Activated CD8-positive, alpha-beta memory T cell treated with anti-CD3 and anti-CD28 coated beads, Interleukin-2, amount 50 U/mL, for 4 hours (primary cell): ENCODE measurements around the gene COG5.

ENCODE experiments used
- DNase-seq: peaks from one replicate; pipeline ENCODE4 v3.0.0-alpha.2; 2020

COG5 gene

GRCh38 chr7:107505362-107505761 is 58.4 kb downstream of the COG5 start:
- no peak for DNase-seq

GRCh38 chr7:107503687-107504086 is 60.0 kb downstream of the COG5 start:
- DNase-seq: no peak

- DNase-seq: no peak
These were observed 60.9 kb downstream of the COG5 start for GRCh38 chr7:107502797-107503196.

DNA sequence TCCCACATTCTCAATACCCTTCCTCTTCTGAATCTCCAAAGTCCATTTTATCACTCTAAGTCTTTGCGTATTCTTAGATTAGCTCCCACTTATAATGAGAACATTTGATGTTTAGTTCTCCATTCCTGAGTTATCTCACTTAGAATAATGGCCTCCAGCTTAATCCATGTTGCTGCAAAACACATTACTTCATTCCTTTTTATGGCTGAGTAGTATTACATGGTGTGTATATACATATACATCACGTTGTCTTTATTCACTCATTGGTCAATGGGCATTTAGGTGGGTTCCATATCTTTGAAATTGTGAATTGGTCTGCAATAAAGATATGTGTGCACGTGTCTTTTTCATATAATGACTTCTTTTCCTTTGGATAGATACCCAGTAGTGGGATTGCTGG is 61.6 kb downstream of the COG5 start:
- no peak for DNase-seq

- peak; percentile 26 for DNase-seq
These were observed 62.1 kb downstream of the COG5 start for GRCh38 chr7:107501593-107501992.

GRCh38 chr7:107499731-107500130 is 64.0 kb downstream of the COG5 start:
- DNase-seq: no peak

DNA sequence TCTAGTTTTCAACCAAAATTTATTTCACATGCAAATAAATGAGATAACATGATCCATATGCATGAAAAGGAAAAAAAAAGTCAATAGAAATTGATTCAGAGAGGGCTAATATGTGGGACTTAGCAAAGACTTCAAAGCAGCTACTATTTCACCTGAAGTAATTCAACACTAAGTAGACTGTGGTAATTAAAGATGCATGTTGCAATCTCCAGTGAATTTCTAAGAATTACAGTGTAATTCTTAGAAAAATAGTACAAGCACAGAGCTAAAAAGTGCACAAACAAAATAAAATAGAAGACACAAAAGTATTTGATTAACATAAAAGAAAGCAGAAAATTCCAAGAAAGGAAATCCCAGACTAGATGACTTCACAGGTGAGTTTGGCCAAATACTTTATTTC is 68.2 kb downstream of the COG5 start:
- no peak for DNase-seq

DNA sequence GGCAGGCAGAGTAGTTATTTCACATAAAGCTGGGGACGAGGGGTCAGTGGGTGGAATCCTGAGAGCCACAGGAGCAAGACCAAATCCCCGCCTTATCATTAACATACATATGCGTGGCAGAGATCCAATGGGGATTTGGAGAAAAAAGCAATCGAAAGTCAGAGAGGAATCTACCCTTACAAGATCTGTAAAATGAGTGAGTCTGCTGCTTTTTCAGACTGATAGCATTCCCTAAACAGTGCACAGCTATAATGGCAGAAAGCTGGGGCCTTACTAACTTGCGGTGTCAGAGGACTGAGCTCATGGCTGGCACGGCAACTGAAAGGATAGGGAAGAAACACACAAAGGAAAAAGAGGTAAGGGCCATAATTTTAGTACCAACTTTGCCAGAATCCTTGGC is 68.8 kb downstream of the COG5 start:
- no peak for DNase-seq

DNA sequence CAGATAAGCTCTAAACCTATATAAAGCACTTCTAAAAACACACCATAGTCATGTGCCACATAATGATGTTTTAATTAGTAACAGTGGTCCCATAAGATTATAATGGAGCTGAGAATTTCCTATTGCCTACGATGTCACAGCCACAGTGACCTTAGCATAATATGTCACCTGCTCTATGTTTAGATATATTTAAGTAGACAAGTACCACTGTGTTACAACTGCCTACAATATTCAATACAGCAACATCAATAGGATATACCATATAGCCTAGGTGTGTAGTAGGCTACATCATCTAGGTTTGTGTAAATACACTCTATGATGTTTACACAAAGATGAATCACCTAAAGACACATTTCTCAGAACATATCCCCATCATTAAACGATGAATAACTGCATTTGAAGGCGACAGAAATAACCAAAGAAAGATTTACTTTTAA is 69.4 kb downstream of the COG5 start:
- no peak for DNase-seq

DNA sequence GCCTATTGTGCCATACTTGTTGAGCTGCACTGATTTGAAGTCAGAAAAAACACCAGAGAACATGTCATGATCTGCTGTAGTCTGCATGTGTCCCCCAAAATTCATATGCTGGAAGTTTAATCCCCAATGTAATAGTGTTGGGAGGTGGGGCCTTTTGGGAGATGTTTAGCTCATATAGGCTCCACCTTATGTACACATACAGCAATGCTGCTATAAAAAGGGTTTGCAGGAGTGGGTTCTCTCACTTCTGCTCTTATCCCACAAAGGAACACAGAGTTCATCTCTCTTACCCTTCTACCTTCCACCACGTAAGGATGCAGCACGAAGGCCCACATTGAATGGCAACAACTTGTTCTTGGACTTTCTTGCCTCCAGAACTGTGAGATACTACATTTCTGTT is 70.8 kb downstream of the COG5 start:
- no peak for DNase-seq

DNA sequence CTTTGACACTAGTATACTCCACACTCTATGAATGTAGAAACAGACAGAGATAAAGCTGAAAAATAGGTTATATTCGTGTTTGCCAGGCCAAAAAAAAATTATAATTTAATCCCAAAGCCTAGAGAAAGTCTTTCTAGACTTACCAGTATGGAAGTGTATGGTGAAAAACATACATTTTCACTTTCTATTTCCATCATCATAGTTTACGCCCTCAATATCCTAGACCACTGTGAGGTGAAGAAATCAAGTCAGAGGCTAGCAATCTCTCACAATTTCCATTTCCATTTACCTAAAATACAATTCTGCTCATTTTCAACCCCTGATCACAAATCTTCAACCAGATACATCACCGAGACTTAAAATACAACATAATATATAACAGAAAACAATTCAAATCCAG is 77.7 kb downstream of the COG5 start:
- no peak for DNase-seq

- DNase-seq: no peak
These were observed 81.1 kb downstream of the COG5 start for GRCh38 chr7:107482571-107482970.

- DNase-seq: no peak
These were observed 82.8 kb downstream of the COG5 start for GRCh38 chr7:107480932-107481331.

DNA sequence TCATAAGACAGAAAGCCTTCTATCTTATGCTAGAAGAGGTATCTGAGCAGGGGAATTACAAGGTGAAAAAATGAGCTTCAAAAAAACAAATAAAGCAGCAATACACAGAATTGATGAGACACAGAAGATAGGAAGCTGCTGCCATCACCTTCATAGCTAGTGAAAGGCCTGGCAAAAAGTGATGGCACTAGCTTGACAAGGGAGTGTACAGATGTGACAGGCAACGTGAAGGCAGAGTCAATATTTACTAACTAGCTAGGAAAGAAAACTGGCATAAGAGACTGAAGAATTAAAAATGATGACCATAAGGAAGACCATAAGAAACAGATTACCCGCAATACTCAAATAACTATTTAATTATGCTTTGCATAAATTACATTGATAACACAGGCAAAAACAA is 84.4 kb downstream of the COG5 start:
- no peak for DNase-seq

DNA sequence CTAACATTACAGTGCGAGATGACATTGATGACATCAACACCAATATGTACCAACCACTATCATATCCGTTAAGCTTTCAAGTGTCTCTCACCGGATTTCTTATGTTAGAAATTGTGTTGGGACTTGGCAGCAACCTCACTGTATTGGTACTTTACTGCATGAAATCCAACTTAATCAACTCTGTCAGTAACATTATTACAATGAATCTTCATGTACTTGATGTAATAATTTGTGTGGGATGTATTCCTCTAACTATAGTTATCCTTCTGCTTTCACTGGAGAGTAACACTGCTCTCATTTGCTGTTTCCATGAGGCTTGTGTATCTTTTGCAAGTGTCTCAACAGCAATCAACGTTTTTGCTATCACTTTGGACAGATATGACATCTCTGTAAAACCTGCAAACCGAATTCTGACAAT is 89.6 kb downstream of the COG5 start:
- DNase-seq: no peak

DNA sequence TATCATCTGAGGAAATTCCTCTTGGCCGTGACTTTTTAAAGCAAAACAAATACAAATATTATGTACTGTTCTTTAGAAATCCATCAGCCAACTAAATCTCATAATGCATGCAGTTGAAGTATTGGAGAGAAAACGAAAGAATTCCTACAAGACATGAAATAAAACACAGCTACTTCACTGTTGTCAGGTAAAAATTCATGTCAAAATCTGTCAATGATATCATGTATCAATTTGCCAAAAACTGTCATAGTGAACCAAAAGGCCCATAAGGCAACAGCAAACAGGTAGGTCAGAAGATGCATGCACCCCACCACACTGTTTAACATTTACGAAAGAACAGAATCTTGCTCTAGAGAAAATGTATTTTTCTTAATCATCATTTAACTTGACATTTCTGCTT is 91.6 kb downstream of the COG5 start:
- no peak for DNase-seq

- DNase-seq: no peak
These were observed 92.2 kb downstream of the COG5 start for GRCh38 chr7:107471292-107472070.

DNA sequence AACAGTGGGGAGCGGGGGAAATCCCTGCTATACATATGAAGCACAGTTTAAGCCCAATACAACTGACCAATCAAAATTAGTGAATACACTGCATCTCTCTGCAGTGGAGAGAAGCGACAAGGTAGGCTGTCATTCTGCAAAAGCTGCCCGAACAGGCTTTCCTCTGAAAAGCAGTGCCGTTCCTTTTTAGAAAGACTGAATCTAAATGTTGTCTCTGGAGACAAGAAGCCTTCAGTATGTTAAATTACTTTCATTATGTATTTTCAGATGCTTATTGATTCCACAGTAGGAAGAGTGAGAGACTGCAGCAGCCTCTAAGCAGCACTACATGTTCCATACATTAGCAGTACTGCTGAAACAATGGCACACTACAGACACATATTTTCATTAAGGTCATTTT is 93.8 kb downstream of the COG5 start, which contains the start of gene GPR22:
Gene GPR22 (plus strand): TSS at position 129 of the 400 bp plus-strand sequence. CDS start 4,004 bp downstream, outside the sequence.
- DNase-seq: no peak

DNA sequence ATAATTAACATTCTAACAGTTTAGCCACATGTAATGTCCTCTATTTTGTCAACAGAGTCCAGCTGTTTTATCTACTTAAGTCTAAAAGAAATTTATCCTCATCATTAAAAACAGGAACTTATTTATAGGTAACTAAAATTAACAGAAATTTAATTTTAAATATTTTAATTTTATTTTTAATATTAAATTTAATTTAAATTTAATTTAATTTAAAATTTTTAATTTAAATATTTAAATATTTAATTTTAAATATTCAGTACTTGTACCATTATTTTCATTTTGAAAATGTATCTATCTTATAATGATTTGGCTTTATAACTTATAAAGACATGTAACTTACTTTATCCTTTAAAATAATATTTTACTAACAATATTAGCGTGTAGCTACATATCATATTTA is 94.9 kb downstream of the COG5 start:
- DNase-seq: no peak

GRCh38 chr7:107467972-107468371 is 95.7 kb downstream of the COG5 start:
- no peak for DNase-seq

GRCh38 chr7:107464666-107465226 is 99.0 kb downstream of the COG5 start:
- no peak for DNase-seq

GRCh38 chr7:107463139-107464078 is 100.3 kb downstream of the COG5 start:
- peak; percentile 41 for DNase-seq

- no peak for DNase-seq
These were observed 101.7 kb downstream of the COG5 start for GRCh38 chr7:107461938-107462533.
